K562 (cell line): ENCODE data around the gene GOLPH3. TPM values are rescaled to one million over a fixed set of nuclear protein-coding genes. Genes with fewer than 3 reads are reported as not detected.

Experiments
- ATF7 ChIP-seq: fragments of 450-650 bp; IDR thresholded peaks from 2 replicates; pipeline ENCODE4 v1.7.1; 2014; ENCODE audit warnings: mild to moderate bottlenecking, moderate library complexity
- NFE2 ChIP-seq: IDR thresholded peaks from 2 replicates; pipeline ENCODE4 v1.6.1; 2014; ENCODE audit warnings: antibody characterized with exemption, low read depth
- U2AF1 ChIP-seq: fragments of 200-400 bp; formaldehyde crosslinking; optimal IDR thresholded peaks from 2 replicates; pipeline ENCODE3; 2017; ENCODE audit warnings: mild to moderate bottlenecking, low read depth, low read length, moderate library complexity
- ZFP30 ChIP-seq: fragments of 250-450 bp; sonication (Bioruptor Pico); IDR thresholded peaks from 2 replicates; pipeline ENCODE4 v1.8.0; 2022; ENCODE audit warnings: moderate library complexity, mild to moderate bottlenecking, inconsistent platforms, borderline replicate concordance
- ZNF217 ChIP-seq: sonication (generic); formaldehyde crosslinking; IDR thresholded peaks from 2 replicates; pipeline ENCODE4 v1.8.0; 2022; ENCODE audit warnings: mild to moderate bottlenecking, missing genetic modification reagents
- ZNF274 ChIP-seq: IDR thresholded peaks from 2 replicates; pipeline ENCODE4 v1.6.1; 2011; ENCODE audit warnings: low read depth, mild to moderate bottlenecking, low read length, moderate library complexity, borderline replicate concordance
- ZNF445 ChIP-seq: fragments of 250-450 bp; sonication (Bioruptor Pico); IDR thresholded peaks from 2 replicates; pipeline ENCODE4 v1.4.0; 2020; ENCODE audit warnings: low read depth, mild to moderate bottlenecking, moderate library complexity
- ZNF589 ChIP-seq: fragments of 200-800 bp; sonication (Bioruptor generic); IDR thresholded peaks from 2 replicates; pipeline ENCODE4 v1.6.1; 2016; ENCODE audit warnings: low read depth, missing genetic modification characterization, missing compliant biosample characterization
- ZNF780A ChIP-seq: fragments of 250-450 bp; sonication (Bioruptor Pico); IDR thresholded peaks from 2 replicates; pipeline ENCODE4 v1.5.0; 2021; ENCODE audit warnings: mild to moderate bottlenecking
- polyA plus RNA-seq, 8 experiments: library from polyadenylated mRNA; depleted of rRNA in 4 of 8; stranded (reverse) in 5 of 8; unstranded in 3 of 8; fragments of >200 nt; fragmentation: Nextera tagmentation in 2 of 8; fragmentation: Illumina TruSeq in 1 of 8; extraction: Ambion mirVana in 2 of 8; extraction: Trizol in 1 of 8; gene quantifications; 2 replicates each; pipeline versions ENCODE4 v1.2.1 to v1.2.3, GENCODE V29; 2011 to 2014; ENCODE audit warnings: inconsistent platforms in 1 of 8, missing spikeins in 1 of 8
- total RNA-seq, 7 experiments: library from RNA; depleted of rRNA in 6 of 7; stranded (reverse); fragments of >200 nt in 6 of 7; fragmentation: Illumina TruSeq in 2 of 7; extraction: Trizol in 2 of 7; gene quantifications; 2 replicates each; pipeline versions ENCODE4 v1.2.1 to v1.2.3, GENCODE V29; 2011 to 2021; ENCODE audit warnings: low replicate concordance in 1 of 7
- TF ChIP-seq, protein P1 (sequence below): fragments of 250-450 bp; sonication (Bioruptor Pico); IDR thresholded peaks from 2 replicates; pipeline ENCODE4 v1.4.0; 2020
- TF ChIP-seq, protein P2 (sequence below): fragments of 450-650 bp; IDR thresholded peaks from 2 replicates; pipeline ENCODE4 v1.6.1; 2018; ENCODE audit not compliant: partially characterized antibody
- TF ChIP-seq, protein P3 (sequence below): fragments of 450-650 bp; IDR thresholded peaks from 2 replicates; pipeline ENCODE4 v1.6.1; 2016

GOLPH3 gene
- total and polyA plus RNA-seq, 9 of the 15 experiments (the other 6 are each of a cell fraction or from before 2014, with no cell fraction given) = 18.8 to 94.6 (median 55.1) TPM

DNA sequence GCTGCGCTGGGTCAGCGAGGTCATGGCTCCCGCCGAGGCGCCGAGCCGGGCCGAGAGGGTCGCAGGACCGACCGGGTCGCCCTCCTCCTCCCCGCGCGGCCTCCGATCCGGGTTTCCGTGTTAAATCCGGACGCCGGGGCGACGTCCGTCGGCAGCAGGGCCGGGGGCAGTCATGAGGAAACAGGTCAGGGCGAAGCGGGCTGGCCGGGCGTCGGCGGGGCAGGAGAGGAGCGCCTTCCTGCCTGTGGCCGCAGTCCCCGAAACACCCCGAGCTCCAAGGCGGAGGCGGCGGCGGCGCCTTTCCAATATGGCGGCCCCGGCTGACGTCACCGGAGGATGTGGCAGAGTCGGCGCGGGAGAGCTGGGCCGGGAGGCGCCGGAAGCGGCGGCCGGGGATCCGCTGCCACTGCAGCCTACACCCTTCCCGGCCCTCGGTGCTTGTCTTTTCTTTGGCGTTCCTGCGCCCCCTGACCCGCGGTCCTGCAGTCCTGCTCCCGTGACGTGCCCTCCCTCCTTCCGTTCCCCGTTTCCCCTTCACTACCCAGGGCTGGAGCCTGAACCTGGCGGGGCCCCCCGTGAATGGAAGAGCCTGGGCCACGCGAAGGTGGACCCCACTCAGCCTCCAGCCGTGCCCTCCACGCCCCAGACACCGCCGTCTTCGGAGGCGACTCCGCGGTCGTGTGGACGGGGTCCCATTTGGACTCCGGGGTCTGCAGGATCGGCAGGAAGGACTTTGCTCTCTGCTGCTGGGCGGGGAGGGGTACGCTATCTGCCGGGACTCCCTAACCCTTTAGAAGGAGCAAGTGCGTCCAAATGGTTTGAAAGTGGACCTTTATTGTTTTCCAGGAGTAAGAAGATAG lies at the start of gene GOLPH3 (continued):
- peak; percentile 13; the same call in 1 of the 2 replicates for TF ChIP-seq ZNF217 (CRISPR knock-in tag)
- TF ChIP-seq U2AF1 = peak; percentile 98
- no peak for TF ChIP-seq ZNF589 (CRISPR knock-in tag)
- TF ChIP-seq, protein P1, sequence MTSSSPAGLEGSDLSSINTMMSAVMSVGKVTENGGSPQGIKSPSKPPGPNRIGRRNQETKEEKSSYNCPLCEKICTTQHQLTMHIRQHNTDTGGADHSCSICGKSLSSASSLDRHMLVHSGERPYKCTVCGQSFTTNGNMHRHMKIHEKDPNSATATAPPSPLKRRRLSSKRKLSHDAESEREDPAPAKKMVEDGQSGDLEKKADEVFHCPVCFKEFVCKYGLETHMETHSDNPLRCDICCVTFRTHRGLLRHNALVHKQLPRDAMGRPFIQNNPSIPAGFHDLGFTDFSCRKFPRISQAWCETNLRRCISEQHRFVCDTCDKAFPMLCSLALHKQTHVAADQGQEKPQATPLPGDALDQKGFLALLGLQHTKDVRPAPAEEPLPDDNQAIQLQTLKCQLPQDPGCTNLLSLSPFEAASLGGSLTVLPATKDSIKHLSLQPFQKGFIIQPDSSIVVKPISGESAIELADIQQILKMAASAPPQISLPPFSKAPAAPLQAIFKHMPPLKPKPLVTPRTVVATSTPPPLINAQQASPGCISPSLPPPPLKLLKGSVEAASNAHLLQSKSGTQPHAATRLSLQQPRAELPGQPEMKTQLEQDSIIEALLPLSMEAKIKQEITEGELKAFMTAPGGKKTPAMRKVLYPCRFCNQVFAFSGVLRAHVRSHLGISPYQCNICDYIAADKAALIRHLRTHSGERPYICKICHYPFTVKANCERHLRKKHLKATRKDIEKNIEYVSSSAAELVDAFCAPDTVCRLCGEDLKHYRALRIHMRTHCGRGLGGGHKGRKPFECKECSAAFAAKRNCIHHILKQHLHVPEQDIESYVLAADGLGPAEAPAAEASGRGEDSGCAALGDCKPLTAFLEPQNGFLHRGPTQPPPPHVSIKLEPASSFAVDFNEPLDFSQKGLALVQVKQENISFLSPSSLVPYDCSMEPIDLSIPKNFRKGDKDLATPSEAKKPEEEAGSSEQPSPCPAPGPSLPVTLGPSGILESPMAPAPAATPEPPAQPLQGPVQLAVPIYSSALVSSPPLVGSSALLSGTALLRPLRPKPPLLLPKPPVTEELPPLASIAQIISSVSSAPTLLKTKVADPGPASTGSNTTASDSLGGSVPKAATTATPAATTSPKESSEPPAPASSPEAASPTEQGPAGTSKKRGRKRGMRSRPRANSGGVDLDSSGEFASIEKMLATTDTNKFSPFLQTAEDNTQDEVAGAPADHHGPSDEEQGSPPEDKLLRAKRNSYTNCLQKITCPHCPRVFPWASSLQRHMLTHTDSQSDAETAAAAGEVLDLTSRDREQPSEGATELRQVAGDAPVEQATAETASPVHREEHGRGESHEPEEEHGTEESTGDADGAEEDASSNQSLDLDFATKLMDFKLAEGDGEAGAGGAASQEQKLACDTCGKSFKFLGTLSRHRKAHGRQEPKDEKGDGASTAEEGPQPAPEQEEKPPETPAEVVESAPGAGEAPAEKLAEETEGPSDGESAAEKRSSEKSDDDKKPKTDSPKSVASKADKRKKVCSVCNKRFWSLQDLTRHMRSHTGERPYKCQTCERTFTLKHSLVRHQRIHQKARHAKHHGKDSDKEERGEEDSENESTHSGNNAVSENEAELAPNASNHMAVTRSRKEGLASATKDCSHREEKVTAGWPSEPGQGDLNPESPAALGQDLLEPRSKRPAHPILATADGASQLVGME = peak; percentile 76
- TF ChIP-seq ATF7 = peak; percentile 98
- no peak for TF ChIP-seq ZNF274
- no peak for TF ChIP-seq ZFP30
- no peak for TF ChIP-seq ZNF780A (CRISPR knock-in tag)
- no peak for TF ChIP-seq ZNF445 (CRISPR knock-in tag)
- TF ChIP-seq, protein P2, sequence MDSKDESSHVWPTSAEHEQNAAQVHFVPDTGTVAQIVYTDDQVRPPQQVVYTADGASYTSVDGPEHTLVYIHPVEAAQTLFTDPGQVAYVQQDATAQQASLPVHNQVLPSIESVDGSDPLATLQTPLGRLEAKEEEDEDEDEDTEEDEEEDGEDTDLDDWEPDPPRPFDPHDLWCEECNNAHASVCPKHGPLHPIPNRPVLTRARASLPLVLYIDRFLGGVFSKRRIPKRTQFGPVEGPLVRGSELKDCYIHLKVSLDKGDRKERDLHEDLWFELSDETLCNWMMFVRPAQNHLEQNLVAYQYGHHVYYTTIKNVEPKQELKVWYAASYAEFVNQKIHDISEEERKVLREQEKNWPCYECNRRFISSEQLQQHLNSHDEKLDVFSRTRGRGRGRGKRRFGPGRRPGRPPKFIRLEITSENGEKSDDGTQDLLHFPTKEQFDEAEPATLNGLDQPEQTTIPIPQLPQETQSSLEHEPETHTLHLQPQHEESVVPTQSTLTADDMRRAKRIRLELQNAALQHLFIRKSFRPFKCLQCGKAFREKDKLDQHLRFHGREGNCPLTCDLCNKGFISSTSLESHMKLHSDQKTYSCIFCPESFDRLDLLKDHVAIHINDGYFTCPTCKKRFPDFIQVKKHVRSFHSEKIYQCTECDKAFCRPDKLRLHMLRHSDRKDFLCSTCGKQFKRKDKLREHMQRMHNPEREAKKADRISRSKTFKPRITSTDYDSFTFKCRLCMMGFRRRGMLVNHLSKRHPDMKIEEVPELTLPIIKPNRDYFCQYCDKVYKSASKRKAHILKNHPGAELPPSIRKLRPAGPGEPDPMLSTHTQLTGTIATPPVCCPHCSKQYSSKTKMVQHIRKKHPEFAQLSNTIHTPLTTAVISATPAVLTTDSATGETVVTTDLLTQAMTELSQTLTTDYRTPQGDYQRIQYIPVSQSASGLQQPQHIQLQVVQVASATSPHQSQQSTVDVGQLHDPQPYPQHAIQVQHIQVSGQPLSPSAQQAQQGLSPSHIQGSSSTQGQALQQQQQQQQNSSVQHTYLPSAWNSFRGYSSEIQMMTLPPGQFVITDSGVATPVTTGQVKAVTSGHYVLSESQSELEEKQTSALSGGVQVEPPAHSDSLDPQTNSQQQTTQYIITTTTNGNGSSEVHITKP = peak; percentile 78
- TF ChIP-seq, protein P3, sequence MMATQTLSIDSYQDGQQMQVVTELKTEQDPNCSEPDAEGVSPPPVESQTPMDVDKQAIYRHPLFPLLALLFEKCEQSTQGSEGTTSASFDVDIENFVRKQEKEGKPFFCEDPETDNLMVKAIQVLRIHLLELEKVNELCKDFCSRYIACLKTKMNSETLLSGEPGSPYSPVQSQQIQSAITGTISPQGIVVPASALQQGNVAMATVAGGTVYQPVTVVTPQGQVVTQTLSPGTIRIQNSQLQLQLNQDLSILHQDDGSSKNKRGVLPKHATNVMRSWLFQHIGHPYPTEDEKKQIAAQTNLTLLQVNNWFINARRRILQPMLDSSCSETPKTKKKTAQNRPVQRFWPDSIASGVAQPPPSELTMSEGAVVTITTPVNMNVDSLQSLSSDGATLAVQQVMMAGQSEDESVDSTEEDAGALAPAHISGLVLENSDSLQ = no peak
- TF ChIP-seq NFE2 = no peak
